Measurements from ENCODE around the gene RITA1.
"Not testable (repeated sequence)": the region's sequence is repeated elsewhere in the genome, so short reads cannot be mapped to it uniquely, and the experiment has no call there.

The RITA1 gene

GRCh38 chr12:113204804-113205203 is 19.3 kb downstream of the RITA1 start:
- no peak for DNase-seq

DNA sequence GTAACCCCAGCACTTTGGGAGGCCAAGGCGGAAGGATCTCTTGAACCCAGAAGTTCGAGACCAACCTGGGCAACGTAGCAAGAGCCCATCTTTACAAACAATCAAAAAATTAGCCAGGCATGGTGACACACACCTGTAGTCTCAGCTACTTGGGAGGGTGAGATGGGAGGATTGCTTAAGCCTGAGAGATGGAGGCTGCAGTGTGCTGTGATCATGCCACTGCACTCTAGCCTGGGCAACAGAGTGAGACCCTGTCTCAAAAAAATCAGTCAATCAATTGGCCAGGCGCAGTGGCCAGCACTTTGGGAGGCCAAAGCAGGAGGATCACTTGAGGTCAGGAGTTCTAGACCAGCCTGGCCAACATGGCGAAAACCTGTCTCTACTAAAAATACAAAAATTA is 21.3 kb downstream of the RITA1 start:
- not testable (repeated sequence) for DNase-seq

GRCh38 chr12:113207613-113208040 is 22.1 kb downstream of the RITA1 start:
- DNase-seq: no peak

- DNase-seq: no peak
Observed at GRCh38 chr12:113208041-113208934, 22.8 kb downstream of the RITA1 start.

- DNase-seq: no peak
Observed at GRCh38 chr12:113211160-113211559, 25.6 kb downstream of the RITA1 start.

- DNase-seq: no peak
Observed at GRCh38 chr12:113214895-113215400, 29.4 kb downstream of the RITA1 start.

DNA sequence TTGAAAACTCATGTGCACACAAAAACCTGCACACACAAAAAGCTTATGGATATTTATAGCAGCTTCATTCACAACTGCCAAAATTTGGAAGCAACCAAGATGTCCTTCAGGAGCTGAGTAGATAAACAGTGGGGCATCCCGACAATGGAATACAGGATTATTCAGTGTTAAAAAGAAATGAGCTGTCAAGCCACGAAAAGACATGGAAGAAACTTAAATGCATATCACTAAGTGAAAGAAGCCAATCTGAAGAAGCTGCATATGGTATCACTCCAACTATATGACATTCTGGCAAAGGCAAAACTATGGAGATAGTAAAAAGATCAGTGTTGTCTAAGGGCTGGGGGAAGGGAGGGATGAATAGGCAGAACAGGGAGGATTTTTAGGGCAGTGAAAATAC is 30.5 kb downstream of the RITA1 start:
- no peak for DNase-seq

GRCh38 chr12:113220593-113221180 is 35.2 kb downstream of the RITA1 start:
- DNase-seq: no peak

- DNase-seq: peak; percentile 97
Observed at GRCh38 chr12:113221181-113221996, 35.9 kb downstream of the RITA1 start, which contains the start of gene TPCN1. TPCN1 (plus strand) TSS chr12:113221464; CDS start chr12:113226853, 5,389 bp downstream.

DNA sequence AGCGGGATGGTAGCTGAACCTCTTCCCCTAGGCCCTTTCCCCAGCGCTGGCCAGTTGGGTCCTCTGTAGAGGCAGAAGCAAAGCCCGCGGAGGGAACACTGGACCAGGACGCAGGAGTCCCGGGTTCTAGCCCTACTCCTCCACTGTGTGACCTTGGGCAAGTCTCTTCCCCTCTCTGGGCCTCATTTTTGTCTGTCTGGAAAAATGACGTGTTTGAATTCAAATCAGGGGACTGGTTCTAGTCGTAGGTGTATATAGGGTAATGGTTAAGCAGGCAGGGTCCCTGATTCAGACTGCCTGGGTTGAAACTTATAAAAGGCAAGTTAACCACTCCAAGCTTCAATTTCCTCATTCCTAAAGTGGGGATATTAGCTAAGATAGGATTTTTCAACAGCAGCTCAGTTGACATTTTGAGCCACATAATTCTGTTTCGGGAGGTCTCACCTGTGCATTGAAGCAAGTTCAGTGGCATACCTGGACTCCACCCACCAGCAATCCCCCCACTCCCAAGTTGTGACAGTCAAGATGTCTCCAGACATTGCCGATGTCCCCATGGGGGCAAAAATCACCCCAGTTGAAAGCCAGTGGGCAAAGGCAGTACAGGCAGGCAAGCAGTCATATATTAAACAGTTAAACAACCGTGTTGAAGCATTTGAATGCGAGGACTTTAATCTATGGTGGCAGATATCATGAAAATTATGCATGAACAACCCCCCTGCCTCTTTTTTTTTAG is 36.6 kb downstream of the RITA1 start:
- DNase-seq: no peak

- DNase-seq: no peak
Observed at GRCh38 chr12:113222730-113223531, 37.4 kb downstream of the RITA1 start.

DNA sequence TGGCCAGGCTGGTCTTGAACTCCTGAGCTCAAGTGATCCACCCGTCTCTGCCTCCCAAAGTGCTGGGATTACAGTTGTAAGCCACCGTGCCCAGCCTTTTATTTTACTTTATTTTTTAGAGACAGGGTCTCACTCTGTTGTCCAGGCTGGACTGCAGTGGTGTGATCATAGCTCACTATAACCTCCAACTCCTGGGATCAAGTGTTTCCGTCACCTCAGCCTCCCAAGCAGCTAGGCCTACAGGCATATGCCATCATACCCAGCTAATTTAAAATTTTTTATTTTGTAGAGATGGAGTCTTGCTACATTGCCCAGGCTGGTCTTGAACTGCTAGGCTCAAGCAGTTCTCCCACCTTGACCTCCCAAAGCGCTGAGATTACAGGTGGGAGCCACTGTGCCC is 39.4 kb downstream of the RITA1 start:
- DNase-seq: no peak

GRCh38 chr12:113226696-113227568 is 41.4 kb downstream of the RITA1 start:
- no peak for DNase-seq

DNA sequence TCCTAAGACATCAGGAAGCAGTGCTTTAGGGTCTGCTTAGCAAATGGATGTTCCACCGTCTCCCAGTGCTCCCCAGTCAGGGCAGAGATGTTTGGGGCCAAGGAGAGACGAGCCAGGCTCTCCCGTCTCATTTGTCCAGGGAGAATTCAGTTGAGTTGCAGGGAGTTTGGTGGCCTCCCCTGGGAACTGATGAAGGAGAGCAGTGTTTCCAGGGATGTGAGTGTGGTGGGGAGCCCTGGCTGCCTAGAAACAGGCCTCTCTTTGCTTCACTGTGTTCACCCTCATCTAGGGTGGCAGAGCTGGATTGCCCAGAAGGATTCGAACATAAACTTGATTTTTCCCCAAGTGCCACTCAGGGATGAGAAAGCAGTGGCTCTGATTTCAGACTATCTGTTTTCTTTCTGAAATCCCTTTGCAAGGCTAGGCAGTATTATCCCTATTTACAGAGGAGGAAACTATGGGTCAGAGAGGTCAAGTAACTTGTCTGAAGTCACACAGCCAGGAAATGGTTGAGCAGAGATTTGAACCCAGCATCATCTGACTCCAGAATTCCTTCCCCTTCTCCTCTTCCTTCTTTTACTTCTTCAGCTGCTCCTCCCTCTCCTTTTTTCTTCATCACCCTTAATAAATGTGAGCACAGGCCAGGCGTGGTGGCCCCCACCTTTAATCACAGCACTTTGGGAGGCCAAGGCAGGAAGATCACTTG is 42.3 kb downstream of the RITA1 start:
- no peak for DNase-seq

DNA sequence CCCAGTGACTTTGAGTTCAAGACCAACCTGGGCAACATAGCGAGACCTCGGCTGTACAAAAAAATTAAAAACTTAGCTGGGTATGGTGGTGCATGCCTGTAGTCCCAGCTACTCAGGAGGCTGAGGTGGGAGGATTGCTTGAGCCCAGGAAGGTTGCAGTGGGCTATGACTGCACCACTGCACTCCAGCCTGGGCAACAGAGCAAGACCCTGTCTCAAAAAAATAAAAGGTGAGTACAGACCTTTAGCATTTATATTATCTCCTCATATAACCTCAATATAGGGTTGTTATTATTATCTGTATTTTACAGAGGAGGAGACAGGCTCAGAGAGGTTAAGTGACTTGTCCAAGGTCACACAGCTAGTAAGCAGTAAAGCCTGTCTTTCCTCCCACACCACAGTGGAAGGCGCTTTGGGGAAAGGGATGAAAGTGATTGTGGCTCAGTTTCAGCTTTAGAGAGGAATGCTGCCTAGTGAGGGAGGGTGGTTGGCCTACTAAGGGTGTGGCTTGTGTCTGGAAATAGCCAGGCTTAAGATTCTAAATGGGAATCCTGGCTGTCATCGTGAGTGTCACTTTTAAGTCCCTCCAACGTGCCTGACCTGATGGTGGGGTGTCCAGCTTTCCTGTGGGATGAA is 43.0 kb downstream of the RITA1 start:
- DNase-seq: no peak

GRCh38 chr12:113230315-113231234 is 45.1 kb downstream of the RITA1 start:
- no peak for DNase-seq

- no peak for DNase-seq
Observed at GRCh38 chr12:113231235-113232088, 45.9 kb downstream of the RITA1 start.
